Nephron (organoid): ENCODE measurements around the gene LAMA2.

Experiments used
- H3K27ac Mint-ChIP-seq, 3 experiments: 2 replicates each; pipeline ENCODE4 v1.8.0; 2020; ENCODE audit warnings: mixed read lengths in 3 of 3, mild to moderate bottlenecking in 2 of 3, moderate library complexity in 1 of 3
- H3K27me3 Mint-ChIP-seq: 2 replicates; pipeline ENCODE4 v1.8.0; 2021; ENCODE audit warnings: low read depth, mild to moderate bottlenecking, moderate library complexity, mixed read lengths
- H3K36me3 Mint-ChIP-seq: 2 replicates; pipeline ENCODE4 v1.8.0; 2020; ENCODE audit warnings: low read depth, mixed read lengths
- H3K4me1 Mint-ChIP-seq: 2 replicates; pipeline ENCODE4 v1.8.0; 2020; ENCODE audit warnings: mixed read lengths
- H3K4me3 Mint-ChIP-seq, 3 experiments: 2 replicates each; pipeline ENCODE4 v1.8.0; 2020; ENCODE audit warnings: mild to moderate bottlenecking in 3 of 3, mixed read lengths in 3 of 3, moderate library complexity in 2 of 3
- H3K9me3 Mint-ChIP-seq: 2 replicates; pipeline ENCODE4 v1.8.0; 2020; ENCODE audit warnings: mixed read lengths
- TF ChIP-seq, protein P1 (sequence below), 3 experiments: fragments of 200-600 bp; sonication (generic); IDR thresholded peaks; one replicate each; pipeline ENCODE4 v1.5.0; 2021; ENCODE audit warnings: antibody characterized with exemption in 3 of 3; ENCODE audit not compliant: unreplicated experiment in 3 of 3

The LAMA2 gene

DNA sequence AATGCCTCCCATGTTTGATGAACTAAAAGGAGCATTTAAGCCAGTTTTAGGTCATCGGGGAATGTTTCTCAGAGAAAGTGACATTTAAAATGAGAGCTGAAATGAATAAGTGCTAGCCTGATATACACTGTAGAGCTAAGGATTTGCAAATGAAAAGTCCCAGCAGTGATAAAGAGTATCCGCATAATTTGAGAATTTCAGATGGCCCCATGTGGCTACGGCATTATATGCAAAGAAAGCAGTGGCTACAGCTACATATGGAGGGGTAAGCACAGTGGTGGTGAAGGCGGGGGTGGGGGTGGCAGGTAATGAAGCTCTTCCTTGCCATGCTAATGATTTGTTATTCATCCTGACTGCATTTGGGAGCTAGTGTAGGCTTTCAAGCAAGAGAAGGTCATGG lies 455.7 kb downstream of the LAMA2 start:
- H3K4me3 Mint-ChIP-seq = no peak overlapping the region
- no peaks in the 10 kb centered on the region for H3K27me3 Mint-ChIP-seq
- no peaks in the 10 kb centered on the region for H3K36me3 Mint-ChIP-seq
- TF ChIP-seq, protein P1, sequence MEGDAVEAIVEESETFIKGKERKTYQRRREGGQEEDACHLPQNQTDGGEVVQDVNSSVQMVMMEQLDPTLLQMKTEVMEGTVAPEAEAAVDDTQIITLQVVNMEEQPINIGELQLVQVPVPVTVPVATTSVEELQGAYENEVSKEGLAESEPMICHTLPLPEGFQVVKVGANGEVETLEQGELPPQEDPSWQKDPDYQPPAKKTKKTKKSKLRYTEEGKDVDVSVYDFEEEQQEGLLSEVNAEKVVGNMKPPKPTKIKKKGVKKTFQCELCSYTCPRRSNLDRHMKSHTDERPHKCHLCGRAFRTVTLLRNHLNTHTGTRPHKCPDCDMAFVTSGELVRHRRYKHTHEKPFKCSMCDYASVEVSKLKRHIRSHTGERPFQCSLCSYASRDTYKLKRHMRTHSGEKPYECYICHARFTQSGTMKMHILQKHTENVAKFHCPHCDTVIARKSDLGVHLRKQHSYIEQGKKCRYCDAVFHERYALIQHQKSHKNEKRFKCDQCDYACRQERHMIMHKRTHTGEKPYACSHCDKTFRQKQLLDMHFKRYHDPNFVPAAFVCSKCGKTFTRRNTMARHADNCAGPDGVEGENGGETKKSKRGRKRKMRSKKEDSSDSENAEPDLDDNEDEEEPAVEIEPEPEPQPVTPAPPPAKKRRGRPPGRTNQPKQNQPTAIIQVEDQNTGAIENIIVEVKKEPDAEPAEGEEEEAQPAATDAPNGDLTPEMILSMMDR (IDR thresholded peaks at IDR 0.05; ENCODE audit: unreplicated experiment in 3 of 3) = no peak
- no peak overlapping the region for H3K27ac Mint-ChIP-seq
- no peaks in the 10 kb centered on the region for H3K9me3 Mint-ChIP-seq
- H3K4me1 Mint-ChIP-seq = no peaks in the 10 kb centered on the region

GRCh38 chr6:129340983-129341382 lies 458.0 kb downstream of the LAMA2 start:
- Mint-ChIP-seq H3K27ac (no peak overlapping the region), H3K27me3 (no peaks in the 10 kb centered on the region), H3K36me3 (no peaks in the 10 kb centered on the region), H3K4me3 (no peak overlapping the region), H3K4me1 (no peaks in the 10 kb centered on the region), H3K9me3 (no peaks in the 10 kb centered on the region)
- TF ChIP-seq, protein P1 (IDR thresholded peaks at IDR 0.05; ENCODE audit: unreplicated experiment in 3 of 3) = no peak

GRCh38 chr6:129342243-129342642 lies 459.3 kb downstream of the LAMA2 start:
- TF ChIP-seq, protein P1 (IDR thresholded peaks at IDR 0.05; ENCODE audit: unreplicated experiment in 3 of 3) = no peak
- Mint-ChIP-seq H3K27ac (no peak overlapping the region), H3K36me3 (no peaks in the 10 kb centered on the region), H3K4me3 (no peak overlapping the region), H3K27me3 (no peaks in the 10 kb centered on the region), H3K4me1 (no peaks in the 10 kb centered on the region), H3K9me3 (no peaks in the 10 kb centered on the region)

DNA sequence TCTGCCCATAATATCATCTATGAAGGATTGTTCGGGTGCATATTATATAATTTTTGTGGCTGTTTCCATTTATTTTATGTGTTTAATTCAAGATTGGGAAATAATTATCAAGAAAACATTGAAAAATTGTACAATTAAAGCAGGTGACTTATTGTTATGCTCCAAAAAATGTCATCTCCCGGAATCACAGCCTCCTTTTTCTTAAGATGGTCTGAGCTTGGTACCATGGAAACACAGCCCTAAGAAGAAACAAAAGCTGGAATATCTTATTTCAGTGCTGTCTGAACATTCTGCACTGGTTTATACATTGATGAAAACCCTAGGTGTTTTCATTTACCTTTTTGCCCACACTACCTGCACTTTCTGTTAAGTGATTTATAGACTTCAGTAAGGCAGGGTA lies 459.9 kb downstream of the LAMA2 start:
- Mint-ChIP-seq H3K27me3 (no peaks in the 10 kb centered on the region), H3K27ac (no peak overlapping the region), H3K9me3 (no peaks in the 10 kb centered on the region), H3K4me1 (no peaks in the 10 kb centered on the region), H3K36me3 (no peaks in the 10 kb centered on the region), H3K4me3 (no peak overlapping the region)
- TF ChIP-seq, protein P1 (IDR thresholded peaks at IDR 0.05; ENCODE audit: unreplicated experiment in 3 of 3) = no peak

DNA sequence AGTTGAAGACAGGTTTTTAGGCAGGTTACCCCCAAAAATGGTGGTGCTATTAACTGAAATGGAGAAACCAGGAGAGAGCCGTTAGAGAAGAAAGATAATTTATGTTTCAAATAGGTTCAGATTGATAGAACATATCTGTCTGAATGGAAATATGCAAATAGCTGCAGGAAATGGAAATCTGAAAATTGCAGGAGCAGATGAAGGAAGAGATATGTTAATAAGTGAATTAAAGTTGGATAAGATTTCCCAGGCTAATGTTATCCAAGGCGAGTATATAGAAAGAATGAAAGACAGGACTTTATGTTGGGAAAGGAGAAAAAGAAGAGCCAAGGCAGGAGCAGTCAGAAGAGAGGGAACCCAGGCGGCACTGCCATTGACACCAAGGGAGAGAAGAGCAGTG lies 461.4 kb downstream of the LAMA2 start:
- TF ChIP-seq, protein P1 (IDR thresholded peaks at IDR 0.05; ENCODE audit: unreplicated experiment in 3 of 3) = no peak

DNA sequence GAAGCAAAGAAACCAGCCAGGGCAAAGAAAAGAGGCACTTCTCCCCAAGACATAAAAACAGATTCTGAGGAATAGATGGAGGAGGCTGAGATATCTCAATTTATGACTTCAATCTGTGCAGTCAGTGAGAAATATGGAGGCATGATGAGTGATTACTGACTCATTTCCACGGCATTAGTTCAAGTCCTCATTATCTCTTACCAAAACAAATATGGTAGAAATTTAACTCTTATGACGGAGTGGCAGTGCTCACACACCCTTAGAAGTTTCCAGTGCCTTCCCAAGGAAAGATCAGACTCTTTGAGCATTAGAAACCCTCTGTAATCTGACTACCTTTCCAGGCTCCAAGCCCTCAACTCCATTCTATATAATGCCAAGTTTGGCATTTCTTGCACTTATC lies 463.0 kb downstream of the LAMA2 start:
- Mint-ChIP-seq H3K27me3 (no peaks in the 10 kb centered on the region), H3K4me3 (no peak overlapping the region), H3K36me3 (no peaks in the 10 kb centered on the region), H3K9me3 (no peaks in the 10 kb centered on the region), H3K4me1 (no peaks in the 10 kb centered on the region), H3K27ac (no peak overlapping the region)
- TF ChIP-seq, protein P1 (IDR thresholded peaks at IDR 0.05; ENCODE audit: unreplicated experiment in 3 of 3) = no peak

More for the DNA sequence above, 461.4 kb downstream of the LAMA2 start:
- H3K4me1 Mint-ChIP-seq = no peaks in the 10 kb centered on the region
- no peak overlapping the region for H3K4me3 Mint-ChIP-seq
- H3K27me3 Mint-ChIP-seq = no peaks in the 10 kb centered on the region
- no peak overlapping the region for H3K27ac Mint-ChIP-seq
- H3K9me3 Mint-ChIP-seq = no peaks in the 10 kb centered on the region
- no peaks in the 10 kb centered on the region for H3K36me3 Mint-ChIP-seq
